Activated effector memory CD4-positive, alpha-beta T cell treated with Interleukin-2 at 50 U/mL for 16 hours (primary cell): ENCODE data around the gene SSTR3.
"Not testable (repeated sequence)": the region's sequence is repeated elsewhere in the genome, so short reads cannot be mapped to it uniquely, and the experiment has no call there.

Experiments
- DNase-seq: peaks from one replicate; pipeline ENCODE4 v3.0.0-alpha.2; 2020

The SSTR3 gene

DNA sequence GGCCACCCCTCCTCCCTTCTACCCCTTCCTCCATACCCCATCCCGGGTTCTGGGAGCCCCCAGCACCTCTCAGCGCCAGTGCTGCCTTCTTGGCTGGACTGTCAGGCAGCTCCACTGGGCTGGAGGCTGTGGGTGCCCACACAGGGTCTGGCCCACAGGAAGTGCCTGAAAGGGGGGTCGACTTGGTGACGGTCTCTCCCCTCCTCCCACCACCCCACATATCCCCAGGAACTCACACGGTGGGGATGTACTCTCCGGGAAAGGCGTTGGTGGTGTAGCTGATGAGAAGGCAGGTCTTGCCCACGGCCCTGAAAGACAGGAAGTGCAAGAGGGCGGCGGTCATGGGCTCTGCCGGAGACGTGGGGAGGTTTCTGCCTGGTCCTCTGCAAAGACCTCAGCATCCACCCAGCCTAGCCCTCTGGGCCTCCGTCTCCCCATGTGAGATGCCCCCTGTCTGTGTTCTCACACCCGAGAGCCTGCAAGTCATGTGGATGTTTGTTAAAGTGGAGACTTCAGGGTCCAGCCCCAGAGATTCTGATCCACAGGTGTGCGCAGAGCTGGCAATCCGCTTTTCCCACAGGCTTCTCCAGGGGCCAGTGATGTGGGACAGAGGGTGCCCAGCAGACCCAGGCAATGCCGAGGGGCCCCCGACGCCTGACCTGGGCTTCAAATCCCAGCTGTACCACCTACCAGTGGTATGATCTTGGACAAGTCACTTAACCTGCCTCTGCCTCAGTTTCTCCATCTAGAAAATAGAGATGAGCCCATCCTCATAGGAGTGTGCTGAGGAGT is 29.3 kb upstream of the SSTR3 start:
- no peak for DNase-seq

DNA sequence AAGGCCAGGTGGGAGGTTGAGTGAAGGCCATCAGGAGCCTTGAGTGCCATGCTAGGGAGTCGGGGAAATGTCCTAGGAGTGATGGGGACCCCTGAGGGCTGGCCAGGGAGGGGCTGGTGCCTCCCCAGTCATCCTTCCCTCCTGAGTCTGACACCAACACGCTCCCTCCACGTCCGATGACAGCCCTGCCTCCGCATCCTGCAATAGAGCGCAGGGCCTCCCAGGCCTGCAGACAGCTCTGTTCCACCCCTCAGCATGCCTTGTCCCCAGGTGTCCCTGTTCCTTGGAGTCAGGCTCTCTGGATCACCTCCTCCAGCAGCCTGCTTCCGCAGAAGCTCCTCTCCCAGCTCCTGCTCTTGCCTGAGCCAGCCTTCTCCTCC is 28.7 kb upstream of the SSTR3 start:
- DNase-seq = no peak

DNA sequence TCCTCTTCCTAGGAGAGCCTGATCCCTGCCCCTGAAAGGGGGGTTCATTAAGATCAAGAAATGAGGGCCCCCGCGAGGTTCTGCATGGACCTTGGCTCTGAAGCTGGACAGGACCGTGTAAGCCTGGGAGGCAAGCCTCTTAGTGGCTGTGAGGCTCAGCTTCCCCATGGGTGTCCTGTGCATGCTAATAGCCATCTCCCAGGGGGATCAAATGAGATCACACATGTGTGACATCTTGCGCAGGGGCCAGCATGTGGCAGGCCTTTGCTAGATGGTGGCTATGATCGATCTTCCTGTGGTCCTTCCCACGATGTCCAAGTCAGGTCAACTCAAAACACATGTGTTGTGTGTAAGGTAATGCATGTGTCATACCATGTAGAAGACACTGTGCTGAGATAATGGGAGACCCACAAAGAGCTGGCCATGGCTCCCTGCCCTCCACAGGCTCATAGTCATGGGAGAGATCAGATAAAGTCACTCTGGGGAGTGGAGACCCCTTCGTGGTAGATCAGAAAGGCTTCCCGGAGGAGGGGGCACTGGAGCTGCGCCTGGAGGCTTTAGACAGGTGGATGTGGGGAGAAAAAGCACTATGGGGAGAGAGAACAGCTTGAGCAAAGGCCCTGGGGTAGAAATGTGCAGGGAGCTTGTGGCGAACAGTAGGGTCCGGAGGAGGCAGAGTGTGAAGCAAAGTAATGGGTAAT is 28.1 kb upstream of the SSTR3 start:
- DNase-seq = no peak

DNA sequence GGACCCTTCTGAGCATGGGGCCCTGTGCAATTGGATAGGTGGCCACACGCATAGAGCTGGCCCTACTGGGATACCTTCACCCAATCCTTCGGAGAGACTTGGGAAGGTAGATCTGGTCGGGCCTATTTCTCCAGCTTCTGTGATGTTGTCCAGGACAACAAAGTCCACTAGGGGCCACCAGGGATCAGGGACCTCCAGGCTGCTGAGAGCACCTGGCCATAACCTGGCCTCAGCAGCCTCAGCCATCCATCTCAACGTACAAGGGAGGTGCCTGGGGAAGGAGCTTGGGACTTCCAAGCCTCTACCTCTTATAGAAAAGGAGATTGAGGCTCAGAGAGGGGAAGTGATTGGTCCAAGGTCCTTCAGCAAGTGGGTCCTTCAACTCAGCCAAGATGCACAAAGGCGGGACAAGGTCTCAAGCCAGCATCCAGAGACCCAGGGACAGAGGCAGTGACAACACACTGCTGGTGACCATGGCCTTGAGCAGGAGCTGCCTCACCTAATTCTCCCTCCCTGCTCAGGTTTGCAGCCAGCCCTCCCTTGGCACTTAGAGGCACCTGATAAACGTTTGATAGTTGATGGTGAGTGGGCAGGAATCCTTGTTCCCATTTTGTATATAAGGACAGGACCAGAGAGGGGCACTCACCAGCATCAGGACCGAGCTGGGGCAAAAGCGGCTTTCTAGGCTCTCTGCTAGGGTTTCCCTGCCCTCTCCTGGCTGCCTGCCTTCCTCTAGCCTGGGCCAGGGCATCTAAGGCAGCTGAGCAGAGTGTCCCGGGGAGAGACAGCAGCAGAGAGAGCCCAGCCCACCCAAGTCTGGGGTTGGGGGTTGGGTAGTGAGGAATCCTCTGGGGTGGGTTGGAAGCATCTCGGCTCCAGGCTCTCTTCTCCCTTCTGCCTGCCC is 27.3 kb upstream of the SSTR3 start:
- no peak for DNase-seq

DNA sequence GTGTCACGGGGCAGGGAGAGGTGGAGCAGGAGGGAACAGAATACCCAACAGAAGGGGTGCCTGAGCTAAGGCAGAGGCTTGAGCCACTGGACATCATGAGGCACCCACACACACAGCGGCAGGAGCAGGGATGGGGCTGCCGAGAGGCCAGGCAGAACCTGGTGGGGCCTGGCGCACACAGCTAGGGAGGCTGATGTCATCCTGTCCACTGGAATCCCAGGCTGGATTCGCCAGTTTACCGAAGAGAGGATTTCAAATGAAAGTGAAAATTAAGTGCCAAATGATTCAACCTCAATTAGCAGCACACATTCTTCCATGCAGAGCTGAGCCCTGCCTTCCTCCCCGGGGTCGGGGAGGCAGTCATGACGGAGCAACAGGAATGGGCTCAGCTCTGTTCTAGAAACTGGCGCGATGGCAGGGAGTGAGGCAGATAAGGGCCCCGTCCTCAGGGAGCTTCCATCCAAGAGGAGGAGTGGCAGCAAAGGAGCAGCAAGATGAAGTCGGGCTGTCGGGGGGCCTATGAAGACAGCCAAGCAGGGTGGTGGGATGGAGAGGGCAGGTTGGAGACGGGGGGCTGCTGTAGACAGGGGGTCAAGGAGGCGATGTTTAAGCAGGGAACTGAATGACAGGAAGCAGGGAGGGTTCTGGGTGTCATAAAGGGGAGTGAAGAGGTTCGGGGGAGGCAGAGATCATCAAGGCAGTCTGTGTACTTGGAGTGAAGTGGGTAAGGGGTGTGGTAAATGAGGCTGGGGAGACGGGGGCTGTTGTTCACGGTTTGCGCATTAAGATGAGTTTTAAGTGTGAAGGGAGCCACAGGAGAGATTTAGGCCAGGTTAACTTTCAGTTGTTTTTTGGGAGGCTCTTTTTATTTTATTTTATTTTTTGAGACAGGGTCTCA is 25.3 kb upstream of the SSTR3 start:
- DNase-seq = no peak

DNA sequence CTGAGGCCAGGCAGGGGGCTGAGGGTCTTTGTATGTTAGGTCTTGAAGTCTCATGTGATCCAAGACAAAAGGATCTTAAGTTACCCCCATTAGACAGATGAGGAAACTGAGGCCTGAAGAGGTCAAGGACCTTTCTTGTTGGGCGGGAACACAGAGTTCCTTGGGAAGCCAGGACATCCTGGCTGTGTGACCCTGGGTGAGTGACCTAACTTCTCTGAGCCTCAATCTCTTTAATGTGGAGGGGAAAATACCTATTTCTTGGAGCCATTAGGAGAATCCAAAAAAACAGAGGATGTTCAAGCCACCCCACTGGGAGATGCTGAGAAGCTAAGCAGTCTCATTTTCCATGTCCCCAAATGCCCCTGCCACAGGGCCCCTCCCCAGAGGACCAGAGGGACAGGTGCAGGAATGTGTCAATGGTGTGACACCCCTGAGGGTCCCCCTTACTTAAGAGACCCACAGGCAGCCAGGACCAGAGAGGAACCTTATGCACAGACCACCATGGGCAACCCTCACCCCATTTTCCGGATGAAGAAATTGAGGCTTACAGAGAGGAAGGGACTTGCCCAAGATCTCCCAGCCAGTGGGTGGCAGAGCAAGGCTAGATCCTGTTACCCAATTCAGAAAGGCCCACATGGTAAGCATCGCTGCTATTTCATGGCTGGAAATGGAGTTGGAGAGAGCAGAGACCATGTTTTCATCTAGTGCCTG is 23.8 kb upstream of the SSTR3 start:
- DNase-seq = no peak

DNA sequence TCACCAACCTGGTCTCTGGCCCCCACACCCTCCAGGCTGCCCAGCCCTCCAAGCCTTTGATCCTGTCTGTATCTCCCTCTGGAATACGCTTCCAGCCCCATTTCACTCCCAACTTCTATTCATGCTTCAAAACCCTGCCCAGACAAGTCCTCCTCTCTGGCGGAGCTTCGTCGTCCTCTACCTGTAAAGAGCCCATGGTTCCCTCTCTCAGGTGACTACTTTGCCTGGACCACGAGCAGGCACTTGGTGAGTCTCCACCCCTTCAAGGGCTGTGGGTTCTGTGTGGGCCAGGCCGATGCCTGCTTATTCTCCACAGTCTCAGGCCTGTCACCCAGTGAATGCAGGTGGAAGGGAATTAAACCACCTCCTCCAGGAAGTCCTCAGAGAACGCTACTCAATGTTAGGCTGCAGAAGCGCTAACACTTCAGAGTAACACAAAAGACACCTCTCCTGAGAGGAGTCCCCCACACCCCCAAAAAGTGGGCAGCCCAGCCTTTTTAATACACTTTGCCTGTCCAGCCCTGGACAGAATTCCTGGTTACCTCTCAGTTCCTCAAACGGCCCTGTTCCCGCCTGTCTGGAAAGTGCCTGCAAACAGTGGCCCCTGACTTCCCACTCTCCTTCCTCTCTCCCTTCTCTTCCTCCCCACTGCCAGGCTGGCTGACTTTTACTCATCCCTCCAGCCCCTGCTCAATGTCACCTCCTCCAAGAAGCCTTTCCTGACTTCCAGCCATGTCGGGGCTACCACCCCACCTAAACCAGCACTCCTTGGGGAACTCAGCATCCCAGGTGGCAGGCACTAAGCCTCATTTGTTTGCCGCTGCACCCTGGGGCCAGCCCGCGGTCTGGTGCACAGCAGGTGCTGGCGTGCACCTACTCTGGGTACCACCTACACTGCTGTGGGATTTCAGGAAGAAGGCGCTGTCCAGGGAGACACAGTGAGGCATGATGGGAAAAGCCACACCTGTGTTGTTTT is 22.7 kb upstream of the SSTR3 start:
- DNase-seq = no peak

DNA sequence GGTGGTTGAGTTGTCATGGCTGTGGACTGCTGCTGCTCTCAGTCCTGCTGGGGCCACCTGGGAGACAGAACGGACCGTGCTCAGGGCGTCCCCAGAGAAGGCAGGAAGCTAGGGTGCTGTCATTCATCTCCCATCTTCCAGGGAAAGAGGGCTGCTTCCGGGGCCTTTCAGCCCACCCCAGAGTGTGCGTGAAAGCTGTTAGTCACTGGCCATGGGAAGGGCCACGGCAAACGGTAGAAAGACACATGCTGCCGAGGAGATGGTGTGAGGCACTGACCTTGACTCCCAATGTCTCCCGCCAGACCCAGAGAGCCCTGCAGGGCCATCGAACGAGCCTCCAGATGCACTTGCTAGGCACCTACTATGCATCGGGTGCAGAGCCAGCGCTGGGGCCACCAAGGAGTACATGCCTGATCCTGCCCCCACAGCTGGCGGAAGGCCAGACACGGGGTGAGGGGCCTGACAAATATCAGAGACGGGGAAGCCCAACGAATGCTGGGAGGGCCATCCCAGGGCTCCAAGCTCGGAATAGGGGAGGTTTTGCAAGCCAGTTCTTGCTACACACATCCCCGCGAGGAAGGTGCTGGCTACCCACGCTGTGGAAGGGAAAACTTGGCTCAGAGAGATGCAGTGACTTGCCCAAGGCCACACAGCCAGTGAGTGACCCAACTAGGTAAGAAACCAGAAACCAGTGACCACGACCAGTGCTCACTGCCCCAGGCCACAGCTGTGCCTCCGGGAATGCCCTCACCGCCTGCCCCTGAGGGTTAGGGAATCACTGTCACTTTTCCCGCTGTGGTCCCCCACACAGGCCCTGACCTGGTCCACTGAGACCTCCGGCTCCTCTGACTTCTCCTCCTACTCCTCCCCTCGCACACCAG is 21.7 kb upstream of the SSTR3 start:
- no peak for DNase-seq

DNA sequence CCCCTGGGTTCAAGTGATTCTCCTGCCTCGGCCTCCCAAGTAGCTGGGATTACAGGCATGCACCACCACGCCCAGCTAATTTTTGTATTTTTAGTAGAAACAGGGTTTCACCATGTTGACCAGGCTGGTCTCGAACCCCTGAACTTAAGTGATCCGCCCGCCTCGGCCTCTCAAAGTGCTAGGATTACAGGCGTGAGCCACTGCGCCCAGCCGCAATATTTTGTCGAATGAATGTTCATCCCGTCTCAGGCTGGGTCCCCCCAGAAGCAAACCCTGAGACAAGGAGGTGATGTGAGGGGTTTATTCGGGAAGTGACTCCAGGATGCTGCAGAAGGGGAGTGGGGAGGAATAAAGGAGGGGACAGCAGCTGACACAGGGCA is 21.1 kb upstream of the SSTR3 start:
- DNase-seq = not testable (repeated sequence)

DNA sequence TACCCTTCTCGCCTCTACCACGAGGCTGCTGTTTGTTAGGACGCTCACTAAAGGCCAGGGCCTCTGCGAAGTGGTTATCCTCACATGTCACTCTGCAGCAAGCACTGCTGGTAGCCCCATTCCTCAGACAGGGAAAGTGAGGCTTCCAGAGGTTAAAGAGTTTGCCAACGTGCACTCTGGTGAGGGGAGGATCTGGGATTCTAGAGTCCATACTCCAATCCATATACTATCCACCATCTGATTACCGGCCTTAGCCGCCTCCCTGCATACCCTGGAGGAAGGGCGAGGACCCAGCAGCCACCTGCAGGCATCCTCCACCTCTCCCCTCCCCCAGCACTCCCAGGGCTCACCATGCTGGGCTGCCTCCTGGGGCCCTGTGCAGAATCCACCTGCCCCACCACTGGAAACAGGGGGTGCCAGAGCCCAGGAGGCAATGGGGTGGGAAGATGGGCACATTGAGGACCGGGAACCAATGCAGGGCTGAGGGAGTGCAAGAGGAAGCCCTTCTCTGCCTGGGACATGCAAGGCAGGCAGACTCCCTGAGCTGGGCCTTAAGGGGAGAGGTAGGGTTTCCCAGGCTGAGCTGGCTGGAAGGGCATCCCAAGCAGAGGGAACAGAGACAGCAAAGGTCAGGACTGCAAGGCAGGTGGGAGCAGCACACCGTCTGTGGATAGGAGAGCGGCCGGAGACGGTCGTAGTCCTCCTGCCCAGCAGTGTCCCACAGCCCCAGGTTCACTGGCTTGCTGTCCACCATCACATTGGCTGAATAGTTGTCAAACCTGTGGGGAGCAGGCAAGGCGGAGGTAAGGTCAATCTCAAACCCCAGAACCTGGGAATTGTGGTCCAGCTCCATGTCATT is 20.1 kb upstream of the SSTR3 start:
- DNase-seq = no peak

DNA sequence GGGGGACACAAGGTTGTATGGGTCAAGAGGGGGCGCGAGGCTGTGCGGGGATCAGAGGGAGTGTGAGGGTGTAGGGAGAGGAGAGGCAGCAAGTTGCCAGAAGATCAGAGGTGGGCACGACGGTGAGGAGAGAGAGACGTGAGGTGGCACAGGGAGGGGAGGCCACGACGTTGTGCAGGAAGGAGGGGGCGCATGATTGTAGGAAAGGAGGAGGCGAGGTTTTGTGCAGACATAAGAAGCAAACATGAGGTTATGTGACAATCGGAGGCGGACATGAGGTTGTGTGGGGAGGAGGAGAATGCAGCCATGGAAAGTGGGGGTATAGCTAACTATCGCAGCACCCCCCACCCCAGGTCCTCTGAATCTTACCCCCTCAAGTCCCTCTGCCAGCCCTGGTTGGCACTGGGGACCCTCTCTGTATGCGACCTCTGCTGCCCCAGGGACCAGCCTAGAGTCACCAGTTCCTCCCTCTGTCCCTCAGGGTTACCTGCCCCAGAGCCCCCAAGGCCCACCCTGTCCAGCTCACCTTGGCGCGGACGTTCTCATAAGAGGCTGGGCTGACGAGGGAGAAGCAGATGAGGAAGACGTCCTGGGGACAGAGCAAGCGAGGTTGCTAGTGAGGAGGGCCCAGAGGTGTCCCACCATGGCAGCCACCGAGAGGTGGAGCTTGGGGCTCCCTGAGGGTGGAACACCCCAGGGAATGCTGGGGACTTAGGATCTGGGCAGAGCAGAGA is 19.3 kb upstream of the SSTR3 start:
- no peak for DNase-seq

DNA sequence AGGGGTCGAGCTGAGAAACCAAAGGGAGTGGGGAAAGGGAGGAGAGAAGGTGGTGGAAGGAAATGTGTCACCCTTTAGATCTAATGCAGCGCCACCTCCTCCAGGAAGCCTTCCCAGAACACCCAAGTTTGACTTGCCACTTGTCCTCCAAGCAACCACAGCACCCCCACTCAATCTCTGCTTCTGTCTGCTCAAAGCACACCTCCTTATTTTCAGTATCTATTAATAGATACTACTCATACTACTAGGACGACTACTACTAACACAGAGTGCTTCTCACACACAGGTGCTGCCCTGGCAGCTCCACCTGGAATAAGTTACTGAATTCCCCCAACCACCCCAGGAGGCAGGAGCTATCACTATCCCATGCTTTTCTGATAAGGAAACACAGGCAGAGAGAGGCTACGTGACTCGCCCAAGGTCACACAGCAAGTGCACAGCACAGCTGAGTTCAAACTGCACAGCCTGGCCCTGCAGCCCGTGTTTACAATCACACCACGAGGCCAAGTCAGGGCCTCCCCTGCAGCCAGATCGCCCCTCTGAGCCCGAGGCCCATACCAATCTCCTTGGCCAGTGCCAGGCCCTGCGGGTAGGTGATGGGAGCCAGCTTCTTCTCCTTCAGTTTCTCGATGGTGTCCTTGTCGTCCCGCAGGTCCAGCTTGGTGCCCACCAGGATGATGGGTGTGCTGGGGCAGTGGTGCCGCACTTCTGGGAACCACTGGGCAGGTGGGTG is 18.6 kb upstream of the SSTR3 start:
- no peak for DNase-seq

DNA sequence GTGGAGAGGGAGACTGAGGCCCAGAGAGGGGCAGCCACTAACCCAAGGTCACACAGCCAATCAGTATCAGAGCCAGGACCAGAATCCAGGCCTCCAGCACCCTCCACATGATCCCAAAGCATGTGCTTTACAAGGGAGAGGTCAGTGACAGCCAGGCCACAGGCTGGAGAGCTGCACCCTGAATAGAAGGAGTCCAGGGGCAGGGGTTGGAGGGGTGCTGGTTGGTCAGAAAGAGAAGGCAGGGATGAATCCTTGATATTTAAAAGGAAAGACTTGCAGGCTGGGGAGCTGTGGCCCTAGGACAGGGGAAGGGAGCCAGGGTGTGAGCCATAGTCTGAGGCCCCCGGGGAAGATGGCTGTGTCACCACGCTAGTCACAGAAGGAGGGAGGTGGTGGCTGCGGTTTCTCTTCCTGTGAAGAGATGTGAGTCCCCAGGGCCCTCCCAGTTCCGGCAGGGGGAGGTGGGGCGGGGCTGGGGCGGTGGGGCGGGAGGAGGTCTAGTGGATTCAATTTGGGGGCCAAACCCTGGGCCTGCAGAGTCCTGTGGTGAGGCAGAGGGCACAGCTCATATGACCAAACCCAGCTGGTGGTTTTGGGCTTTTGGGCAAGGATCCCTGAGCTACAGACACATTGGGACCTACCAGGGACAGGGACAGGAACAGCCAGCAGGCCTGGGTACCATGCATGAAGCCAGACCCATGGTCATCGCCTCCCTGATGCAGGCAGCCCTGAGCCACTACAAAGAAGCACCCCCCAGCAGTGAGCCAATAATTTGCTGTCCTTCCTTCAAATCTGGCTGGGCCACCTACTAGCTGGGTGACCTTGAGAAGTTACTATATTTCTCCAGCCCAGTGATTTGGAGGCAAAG is 17.8 kb upstream of the SSTR3 start:
- DNase-seq = peak; percentile 85

DNA sequence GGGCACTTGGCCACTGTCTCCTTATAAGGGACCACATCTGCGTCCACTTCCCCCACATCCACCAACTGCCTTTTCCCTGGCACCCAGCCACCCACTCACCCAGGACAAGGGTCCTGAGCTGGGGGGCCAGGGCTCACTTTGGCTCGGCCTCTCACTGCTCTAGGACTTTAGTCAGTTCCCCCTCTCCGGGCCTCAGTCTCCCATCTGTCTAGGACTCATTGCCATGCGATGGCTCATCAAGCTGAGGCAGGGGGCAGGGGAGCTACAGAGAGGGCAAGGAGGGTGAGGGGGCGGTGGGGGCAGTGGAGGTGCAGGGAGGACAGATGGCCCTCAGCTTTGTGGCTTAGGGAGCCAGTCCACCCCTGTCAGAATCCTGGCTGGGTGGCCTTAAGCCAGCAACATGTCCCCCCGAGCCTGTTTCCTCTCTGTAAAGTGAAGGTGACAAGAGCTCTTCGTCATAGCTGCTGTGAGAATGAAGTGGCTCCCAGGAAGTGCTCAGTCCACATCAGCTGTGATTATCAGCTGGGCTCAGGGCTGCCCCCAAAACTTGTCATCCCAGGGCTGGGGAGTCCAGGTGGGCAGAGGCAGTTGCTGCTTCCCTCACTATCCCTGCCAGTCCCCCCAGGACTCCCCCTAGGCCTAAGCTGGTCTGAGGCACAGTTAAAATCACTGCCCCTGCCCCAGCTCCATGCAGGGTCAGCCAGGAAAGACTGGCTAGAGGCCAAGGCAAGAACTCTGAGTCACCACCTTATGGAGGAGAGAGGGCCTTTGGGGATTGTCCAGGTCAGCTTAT is 16.9 kb upstream of the SSTR3 start:
- DNase-seq = no peak
